Neural cell (in vitro differentiated cells): ENCODE measurements around the gene MAD1L1. TPM values are rescaled to one million over a fixed set of nuclear protein-coding genes. Genes with fewer than 3 reads are reported as not detected.
"Not testable (repeated sequence)": the region's sequence is repeated elsewhere in the genome, so short reads cannot be mapped to it uniquely, and the experiment has no call there.

ENCODE experiments used
- H2AFZ ChIP-seq: fragments of 200-600, 300-800 bp; sonication (generic), shearing (Covaris generic); 2 replicates; pipeline ENCODE4 v1.6.0; 2014; ENCODE audit warnings: low read depth, mild to moderate bottlenecking, antibody characterized with exemption, low read length, moderate library complexity
- H3F3A ChIP-seq: fragments of 200-600 bp; shearing (Covaris generic); 2 replicates; pipeline ENCODE4 v1.6.1; 2016; ENCODE audit warnings: mild to moderate bottlenecking, moderate library complexity, mixed read lengths, antibody characterized with exemption, low read length; ENCODE audit not compliant: insufficient read depth, poor library complexity, severe bottlenecking
- H3K27ac ChIP-seq: fragments of 200-600, 300-800 bp; sonication (generic), shearing (Covaris generic); 2 replicates; pipeline ENCODE4 v1.5.1; 2014; ENCODE audit warnings: mild to moderate bottlenecking, low read length, moderate library complexity
- H3K27me3 ChIP-seq: fragments of 300-800, 200-600 bp; sonication (generic), shearing (Covaris generic); 2 replicates; pipeline ENCODE4 v1.6.0; 2014; ENCODE audit warnings: mild to moderate bottlenecking, low read depth, low read length, moderate library complexity; ENCODE audit not compliant: insufficient read depth
- H3K36me3 ChIP-seq: fragments of 300-800, 200-600 bp; sonication (generic), shearing (Covaris generic); 2 replicates; pipeline ENCODE4 v1.5.1; 2014; ENCODE audit warnings: mild to moderate bottlenecking, antibody characterized with exemption, low read length, moderate library complexity; ENCODE audit not compliant: insufficient read depth
- H3K4me2 ChIP-seq: fragments of 300-800, 200-600 bp; sonication (generic), shearing (Covaris generic); 2 replicates; pipeline ENCODE4 v1.6.0; 2014; ENCODE audit warnings: mild to moderate bottlenecking, low read length
- H3K4me3 ChIP-seq: fragments of 300-800, 200-600 bp; sonication (generic), shearing (Covaris generic); 2 replicates; pipeline ENCODE4 v1.5.1; 2014; ENCODE audit warnings: mild to moderate bottlenecking, low read length, moderate library complexity
- H3K79me2 ChIP-seq: fragments of 200-600 bp; shearing (Covaris generic); replicated peaks from 2 replicates; pipeline ENCODE4 v1.6.0; 2014; ENCODE audit warnings: mild to moderate bottlenecking, low read length, moderate library complexity; ENCODE audit not compliant: insufficient read depth
- H3K9ac ChIP-seq: fragments of 300-800, 200-600 bp; sonication (generic), shearing (Covaris generic); 2 replicates; pipeline ENCODE4 v1.6.1; 2016; ENCODE audit warnings: mild to moderate bottlenecking, low read length, mixed read lengths
- H3K9me2 ChIP-seq: fragments of 200-600 bp; shearing (Covaris generic); 2 replicates; pipeline ENCODE4 v1.6.1; 2016; ENCODE audit warnings: mild to moderate bottlenecking, low read length, mixed read lengths; ENCODE audit not compliant: insufficient read depth
- H3K9me3 ChIP-seq: fragments of 200-600, 300-800 bp; sonication (generic), shearing (Covaris generic); 2 replicates; pipeline ENCODE4 v1.6.1; 2016; ENCODE audit warnings: mild to moderate bottlenecking, mixed run types, low read length, moderate library complexity, mixed read lengths
- H4K20me1 ChIP-seq: fragments of 200-600 bp; shearing (Covaris generic); 2 replicates; pipeline ENCODE4 v1.6.1; 2016; ENCODE audit warnings: mild to moderate bottlenecking, mixed run types; ENCODE audit not compliant: insufficient read depth
- CTCF ChIP-seq: fragments of 450-650 bp; IDR thresholded peaks from 2 replicates; pipeline ENCODE4 v1.5.1; 2014; ENCODE audit warnings: antibody characterized with exemption, mild to moderate bottlenecking, moderate library complexity; ENCODE audit not compliant: poor library complexity, severe bottlenecking
- EP300 ChIP-seq: fragments of 450-650 bp; conservative IDR thresholded peaks from 2 replicates; pipeline ENCODE4 v1.6.1; 2014; ENCODE audit warnings: antibody characterized with exemption, mild to moderate bottlenecking, moderate library complexity; ENCODE audit not compliant: poor library complexity, severe bottlenecking
- EZH2 ChIP-seq: fragments of 200-600, 300-800 bp; shearing (Covaris generic), sonication (generic); IDR thresholded peaks from 2 replicates; pipeline ENCODE4 v1.6.1; 2014; ENCODE audit warnings: antibody characterized with exemption, low read length, borderline replicate concordance, mild to moderate bottlenecking; ENCODE audit not compliant: insufficient read depth, poor library complexity, severe bottlenecking
- MXI1 ChIP-seq: fragments of 450-650 bp; conservative IDR thresholded peaks from 2 replicates; pipeline ENCODE4 v1.6.1; 2014; ENCODE audit warnings: antibody characterized with exemption, mild to moderate bottlenecking; ENCODE audit not compliant: poor library complexity, severe bottlenecking
- POLR2AphosphoS5 ChIP-seq: IDR thresholded peaks from 2 replicates; pipeline ENCODE4 v1.6.1; 2012
- RAD21 ChIP-seq: fragments of 450-650 bp; conservative IDR thresholded peaks from 2 replicates; pipeline ENCODE4 v1.6.1; 2014; ENCODE audit warnings: antibody characterized with exemption, mild to moderate bottlenecking, moderate library complexity
- SMC3 ChIP-seq: fragments of 450-650 bp; conservative IDR thresholded peaks from 2 replicates; pipeline ENCODE4 v1.6.1; 2014; ENCODE audit warnings: antibody characterized with exemption, mild to moderate bottlenecking, moderate library complexity; ENCODE audit not compliant: poor library complexity
- TAF1 ChIP-seq: IDR thresholded peaks from 2 replicates; pipeline ENCODE4 v1.6.1; 2012; ENCODE audit warnings: low read depth
- polyA plus RNA-seq: library from polyadenylated mRNA; depleted of rRNA; stranded (reverse); fragments of >200 nt; gene quantifications from 2 replicates; pipeline ENCODE4 v1.2.3, GENCODE V29; 2014
- TF ChIP-seq, protein P1 (sequence below): IDR thresholded peaks from 2 replicates; pipeline ENCODE4 v1.6.1; 2012; ENCODE audit warnings: borderline replicate concordance

Gene MAD1L1
- polyA plus RNA-seq, 1 donor from 2014 or later: 31.4 TPM

GRCh38 chr7:1829111-1829510 lies 403.6 kb downstream of the MAD1L1 start:
- Histone ChIP-seq H3K4me3 (no peak overlapping the region), H3K9me2 (no peaks in the 10 kb centered on the region), H3K9ac (no peak overlapping the region), H3K4me2 (no peak overlapping the region), H3K36me3 (no peaks in the 10 kb centered on the region), H3K27me3 (no peaks in the 10 kb centered on the region), H3K27ac (no peak overlapping the region), H3K79me2 (no peaks in the 10 kb centered on the region), H2AFZ (no peak overlapping the region), H4K20me1 (no peaks in the 10 kb centered on the region), H3F3A (no peaks in the 10 kb centered on the region), H3K9me3 (peaks cover 4% of the 10 kb centered on the region)
- no peak for TF ChIP-seq EP300
- no peak for TF ChIP-seq RAD21
- no peak for TF ChIP-seq CTCF
- TF ChIP-seq, protein P1, sequence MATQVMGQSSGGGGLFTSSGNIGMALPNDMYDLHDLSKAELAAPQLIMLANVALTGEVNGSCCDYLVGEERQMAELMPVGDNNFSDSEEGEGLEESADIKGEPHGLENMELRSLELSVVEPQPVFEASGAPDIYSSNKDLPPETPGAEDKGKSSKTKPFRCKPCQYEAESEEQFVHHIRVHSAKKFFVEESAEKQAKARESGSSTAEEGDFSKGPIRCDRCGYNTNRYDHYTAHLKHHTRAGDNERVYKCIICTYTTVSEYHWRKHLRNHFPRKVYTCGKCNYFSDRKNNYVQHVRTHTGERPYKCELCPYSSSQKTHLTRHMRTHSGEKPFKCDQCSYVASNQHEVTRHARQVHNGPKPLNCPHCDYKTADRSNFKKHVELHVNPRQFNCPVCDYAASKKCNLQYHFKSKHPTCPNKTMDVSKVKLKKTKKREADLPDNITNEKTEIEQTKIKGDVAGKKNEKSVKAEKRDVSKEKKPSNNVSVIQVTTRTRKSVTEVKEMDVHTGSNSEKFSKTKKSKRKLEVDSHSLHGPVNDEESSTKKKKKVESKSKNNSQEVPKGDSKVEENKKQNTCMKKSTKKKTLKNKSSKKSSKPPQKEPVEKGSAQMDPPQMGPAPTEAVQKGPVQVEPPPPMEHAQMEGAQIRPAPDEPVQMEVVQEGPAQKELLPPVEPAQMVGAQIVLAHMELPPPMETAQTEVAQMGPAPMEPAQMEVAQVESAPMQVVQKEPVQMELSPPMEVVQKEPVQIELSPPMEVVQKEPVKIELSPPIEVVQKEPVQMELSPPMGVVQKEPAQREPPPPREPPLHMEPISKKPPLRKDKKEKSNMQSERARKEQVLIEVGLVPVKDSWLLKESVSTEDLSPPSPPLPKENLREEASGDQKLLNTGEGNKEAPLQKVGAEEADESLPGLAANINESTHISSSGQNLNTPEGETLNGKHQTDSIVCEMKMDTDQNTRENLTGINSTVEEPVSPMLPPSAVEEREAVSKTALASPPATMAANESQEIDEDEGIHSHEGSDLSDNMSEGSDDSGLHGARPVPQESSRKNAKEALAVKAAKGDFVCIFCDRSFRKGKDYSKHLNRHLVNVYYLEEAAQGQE: no peak
- TF ChIP-seq TAF1: no peak
- no peak for TF ChIP-seq EZH2
- no peak for TF ChIP-seq POLR2AphosphoS5
- no peak for TF ChIP-seq MXI1
- no peak for TF ChIP-seq SMC3

GRCh38 chr7:1828170-1828569 lies 404.6 kb downstream of the MAD1L1 start:
- not testable (repeated sequence) for H4K20me1 ChIP-seq, H3K9me2 ChIP-seq, H3K9me3 ChIP-seq, H2AFZ ChIP-seq, H3K4me2 ChIP-seq, H3K27me3 ChIP-seq, H3K9ac ChIP-seq, H3K36me3 ChIP-seq, H3F3A ChIP-seq, H3K27ac ChIP-seq, H3K4me3 ChIP-seq, H3K79me2 ChIP-seq

GRCh38 chr7:1827521-1827981 lies 405.2 kb downstream of the MAD1L1 start:
- not testable (repeated sequence) for H3K9ac ChIP-seq, H3K79me2 ChIP-seq, H3K27ac ChIP-seq, H3F3A ChIP-seq, H3K4me3 ChIP-seq, H2AFZ ChIP-seq, H3K4me2 ChIP-seq, H4K20me1 ChIP-seq, H3K9me3 ChIP-seq, H3K9me2 ChIP-seq, H3K36me3 ChIP-seq, H3K27me3 ChIP-seq

- not testable (repeated sequence) for H3K4me2 ChIP-seq, H3K27ac ChIP-seq, H3K9ac ChIP-seq, H3K9me2 ChIP-seq, H3K79me2 ChIP-seq, H2AFZ ChIP-seq, H3F3A ChIP-seq, H3K27me3 ChIP-seq, H3K4me3 ChIP-seq, H3K9me3 ChIP-seq, H3K36me3 ChIP-seq, H4K20me1 ChIP-seq
Measured at GRCh38 chr7:1826931-1827330, 405.8 kb downstream of the MAD1L1 start.
